Karpas-422 (cell line): Measurements from ENCODE around the gene NAPEPLD. TPM values are rescaled to one million over a fixed set of nuclear protein-coding genes. Genes with fewer than 3 reads are reported as not detected.
"Not testable (repeated sequence)": the region's sequence is repeated elsewhere in the genome, so short reads cannot be mapped to it uniquely, and the experiment has no call there.

ENCODE experiments used
- DNase-seq: peaks from one replicate; pipeline ENCODE4 v3.0.0-alpha.2; 2015
- H2AFZ ChIP-seq: fragments of 200-600 bp; sonication (generic); 2 replicates; pipeline ENCODE4 v1.6.1; 2014; ENCODE audit warnings: antibody characterized with exemption, low read length, mixed read lengths
- H3K27ac ChIP-seq: fragments of 200-600 bp; sonication (generic); 2 replicates; pipeline ENCODE4 v1.5.1; 2014; ENCODE audit warnings: mild to moderate bottlenecking, low read length, moderate library complexity
- H3K27me3 ChIP-seq: fragments of 200-600 bp; sonication (generic); 2 replicates; pipeline ENCODE4 v1.6.1; 2014; ENCODE audit warnings: low read length, mixed read lengths
- H3K36me3 ChIP-seq: fragments of 200-600 bp; sonication (generic); 2 replicates; pipeline ENCODE4 v1.6.1; 2014; ENCODE audit warnings: low read length, mixed read lengths; ENCODE audit not compliant: insufficient read depth
- H3K4me1 ChIP-seq: fragments of 200-600 bp; sonication (generic); 2 replicates; pipeline ENCODE4 v1.6.1; 2014; ENCODE audit warnings: mild to moderate bottlenecking, low read length, mixed read lengths
- H3K4me2 ChIP-seq: fragments of 200-600 bp; sonication (generic); 2 replicates; pipeline ENCODE4 v1.6.1; 2014; ENCODE audit warnings: low read length, low read depth, mild to moderate bottlenecking; ENCODE audit not compliant: poor library complexity, severe bottlenecking
- H3K4me3 ChIP-seq: fragments of 200-600 bp; sonication (generic); 2 replicates; pipeline ENCODE4 v1.5.1; 2014; ENCODE audit warnings: mild to moderate bottlenecking, antibody characterized with exemption, low read length, mixed read lengths
- H3K79me2 ChIP-seq: fragments of 200-600 bp; sonication (generic); 2 replicates; pipeline ENCODE4 v1.6.1; 2014; ENCODE audit warnings: mild to moderate bottlenecking, low read length, mixed read lengths
- H3K9ac ChIP-seq: fragments of 200-600 bp; sonication (generic); 2 replicates; pipeline ENCODE4 v1.6.0; 2014; ENCODE audit warnings: low read length
- H3K9me2 ChIP-seq: fragments of 200-600 bp; sonication (generic), shearing (Covaris generic); replicated peaks from 2 replicates; pipeline ENCODE4 v1.6.0; 2014; ENCODE audit warnings: mild to moderate bottlenecking, low read length, moderate library complexity; ENCODE audit not compliant: insufficient read depth
- H3K9me3 ChIP-seq: fragments of 300-700, 200-600 bp; sonication (generic); 2 replicates; pipeline ENCODE4 v1.6.1; 2014; ENCODE audit warnings: low read length, mixed read lengths
- H4K20me1 ChIP-seq: fragments of 200-600 bp; sonication (generic); 2 replicates; pipeline ENCODE4 v1.6.1; 2014; ENCODE audit warnings: mild to moderate bottlenecking, antibody characterized with exemption, low read length, low read depth; ENCODE audit not compliant: insufficient read depth
- total RNA-seq: library from RNA; depleted of rRNA; stranded (reverse); fragments of >200 nt; shearing (Covaris generic); gene quantifications from 2 replicates; pipeline ENCODE4 v1.2.3, GENCODE V29; 2014; ENCODE audit warnings: low replicate concordance

Gene NAPEPLD
- total RNA-seq, 1 experiment from 2014 or later, result 24.8 TPM

GRCh38 chr7:103162641-103163040, 13.7 kb upstream of the NAPEPLD start:
- DNase-seq, H3K27me3 ChIP-seq, H3K9me3 ChIP-seq, H2AFZ ChIP-seq, H3K79me2 ChIP-seq, H3K9me2 ChIP-seq, H3K27ac ChIP-seq, H3K9ac ChIP-seq, H3K4me1 ChIP-seq, H4K20me1 ChIP-seq, H3K4me3 ChIP-seq, H3K36me3 ChIP-seq, H3K4me2 ChIP-seq: not testable (repeated sequence)

- not testable (repeated sequence) for H3K79me2 ChIP-seq, H3K4me2 ChIP-seq, H3K4me3 ChIP-seq, H2AFZ ChIP-seq, H3K27ac ChIP-seq, H3K9ac ChIP-seq, H3K36me3 ChIP-seq, H3K4me1 ChIP-seq, DNase-seq, H3K9me3 ChIP-seq, H3K9me2 ChIP-seq, H3K27me3 ChIP-seq, H4K20me1 ChIP-seq
These were observed 13.2 kb upstream of the NAPEPLD start for GRCh38 chr7:103161998-103162616.

GRCh38 chr7:103159072-103159471, 10.2 kb upstream of the NAPEPLD start:
- not testable (repeated sequence) for H3K36me3 ChIP-seq, H3K4me2 ChIP-seq, H3K4me1 ChIP-seq, H2AFZ ChIP-seq, H3K27ac ChIP-seq, DNase-seq, H3K9ac ChIP-seq, H4K20me1 ChIP-seq, H3K9me2 ChIP-seq, H3K79me2 ChIP-seq, H3K4me3 ChIP-seq, H3K9me3 ChIP-seq, H3K27me3 ChIP-seq

- not testable (repeated sequence) for H2AFZ ChIP-seq, H3K4me1 ChIP-seq, H3K4me3 ChIP-seq, H3K27ac ChIP-seq, H3K4me2 ChIP-seq, H3K79me2 ChIP-seq, H3K9me2 ChIP-seq, DNase-seq, H3K9me3 ChIP-seq, H3K36me3 ChIP-seq, H4K20me1 ChIP-seq, H3K9ac ChIP-seq, H3K27me3 ChIP-seq
These were observed 6.6 kb upstream of the NAPEPLD start for GRCh38 chr7:103155331-103156024.

GRCh38 chr7:103154042-103154441, 5.1 kb upstream of the NAPEPLD start:
- Histone ChIP-seq H3K4me1 (peaks cover 12% of the 10 kb centered on the region), H3K36me3 (no peaks in the 10 kb centered on the region), H3K9ac (no peak overlapping the region), H3K9me2 (no peaks in the 10 kb centered on the region; the same call in 1 of the 2 replicates), H3K79me2 (peaks cover 5% of the 10 kb centered on the region; the same call in 1 of the 2 replicates), H3K27me3 (no peaks in the 10 kb centered on the region), H3K27ac (no peak overlapping the region), H3K9me3 (no peaks in the 10 kb centered on the region), H3K4me3 (no peak overlapping the region), H2AFZ (no peak overlapping the region), H3K4me2 (no peak overlapping the region), H4K20me1 (no peaks in the 10 kb centered on the region)
- DNase-seq, result no peak

GRCh38 chr7:103152744-103153617, 4.1 kb upstream of the NAPEPLD start:
- Histone ChIP-seq H3K4me1 (peaks cover 12% of the 10 kb centered on the region), H3K79me2 (peaks cover 16% of the 10 kb centered on the region)
- H3K9me2 ChIP-seq, DNase-seq, H3K9ac ChIP-seq, H3K36me3 ChIP-seq, H3K4me3 ChIP-seq, H3K27ac ChIP-seq, H2AFZ ChIP-seq, H4K20me1 ChIP-seq, H3K4me2 ChIP-seq, H3K9me3 ChIP-seq, H3K27me3 ChIP-seq: not testable (repeated sequence)

GRCh38 chr7:103151993-103152676, 3.2 kb upstream of the NAPEPLD start:
- H3K36me3 ChIP-seq, H3K4me2 ChIP-seq, H2AFZ ChIP-seq: not testable (repeated sequence)

GRCh38 chr7:103150192-103150591, 1.3 kb upstream of the NAPEPLD start:
- Histone ChIP-seq H3K9ac (peak overlapping the region; percentile 95), H3K4me3 (peak overlapping the region; percentile 88), H3K4me1 (peaks cover 35% of the 10 kb centered on the region), H3K4me2 (peak overlapping the region; percentile 98), H3K27ac (peak overlapping the region; percentile 86), H3K9me3 (no peaks in the 10 kb centered on the region), H2AFZ (peak overlapping the region; percentile 27), H3K79me2 (peaks cover 44% of the 10 kb centered on the region), H3K36me3 (no peaks in the 10 kb centered on the region), H3K27me3 (no peaks in the 10 kb centered on the region), H4K20me1 (no peaks in the 10 kb centered on the region), H3K9me2 (no peaks in the 10 kb centered on the region)
- DNase-seq, result peak; percentile 47

More at GRCh38 chr7:103151993-103152676, 3.2 kb upstream of the NAPEPLD start:
- Histone ChIP-seq H3K79me2 (peaks cover 24% of the 10 kb centered on the region), H3K4me1 (peaks cover 21% of the 10 kb centered on the region)
- H3K9me2 ChIP-seq, H4K20me1 ChIP-seq, H3K9me3 ChIP-seq, H3K4me3 ChIP-seq, H3K27ac ChIP-seq, H3K27me3 ChIP-seq, H3K9ac ChIP-seq: not testable (repeated sequence)
- DNase-seq, result peak; percentile 29
